ENCODE data around the gene BLOC1S5.

BLOC1S5 gene

GRCh38 chr6:8087870-8088754, 23.9 kb upstream of the BLOC1S5 start:
- in situ Hi-C loops (cut with MboI; ENCODE audit: low sequenced_read_pairs, unreplicated experiment) = no loop called here
- no peak for DNase-seq (ENCODE audit: low spot score)
- TF ChIP-seq CTCF (IDR thresholded peaks at IDR 0.05; ENCODE audit: borderline replicate concordance, control extremely low read depth, extremely low read depth, insufficient read depth, missing control alignments) = no peak

GRCh38 chr6:8086755-8087306, 22.6 kb upstream of the BLOC1S5 start:
- in situ Hi-C loops (cut with MboI; ENCODE audit: low sequenced_read_pairs, unreplicated experiment) = no loop called here
- TF ChIP-seq CTCF (IDR thresholded peaks at IDR 0.05; ENCODE audit: borderline replicate concordance, control extremely low read depth, extremely low read depth, insufficient read depth, missing control alignments) = no peak

GRCh38 chr6:8085053-8085511, 20.9 kb upstream of the BLOC1S5 start:
- in situ Hi-C loops (cut with MboI; ENCODE audit: low sequenced_read_pairs, unreplicated experiment) = no loop called here
- DNase-seq (ENCODE audit: low spot score) = no peak
- TF ChIP-seq CTCF (IDR thresholded peaks at IDR 0.05; ENCODE audit: borderline replicate concordance, control extremely low read depth, extremely low read depth, insufficient read depth, missing control alignments) = no peak

More at GRCh38 chr6:8086755-8087306, 22.6 kb upstream of the BLOC1S5 start:
- no peak for DNase-seq (ENCODE audit: low spot score)

GRCh38 chr6:8084586-8084985, 20.4 kb upstream of the BLOC1S5 start:
- TF ChIP-seq CTCF (IDR thresholded peaks at IDR 0.05; ENCODE audit: borderline replicate concordance, control extremely low read depth, extremely low read depth, insufficient read depth, missing control alignments) = no peak
- in situ Hi-C loops (cut with MboI; ENCODE audit: low sequenced_read_pairs, unreplicated experiment) = no loop called here
- no peak for DNase-seq (ENCODE audit: low spot score)

- no peak for TF ChIP-seq CTCF (IDR thresholded peaks at IDR 0.05; ENCODE audit: borderline replicate concordance, control extremely low read depth, extremely low read depth, insufficient read depth, missing control alignments)
- in situ Hi-C loops (cut with MboI; ENCODE audit: low sequenced_read_pairs, unreplicated experiment) = no loop called here
- no peak for DNase-seq (ENCODE audit: low spot score)
These were observed 19.0 kb upstream of the BLOC1S5 start for GRCh38 chr6:8082954-8083858.

- in situ Hi-C loops (cut with MboI; ENCODE audit: low sequenced_read_pairs, unreplicated experiment) = no loop called here
- TF ChIP-seq CTCF (IDR thresholded peaks at IDR 0.05; ENCODE audit: borderline replicate concordance, control extremely low read depth, extremely low read depth, insufficient read depth, missing control alignments) = no peak
- no peak for DNase-seq (ENCODE audit: low spot score)
These were observed 18.4 kb upstream of the BLOC1S5 start for GRCh38 chr6:8082572-8082953.
